ENCODE results near the gene CACNA2D4. TPM values are rescaled to one million over a fixed set of nuclear protein-coding genes. Genes with fewer than 3 reads are reported as not detected.

Gene CACNA2D4
- total RNA-seq, 1 experiment from 2014 or later, result 1.7 TPM

DNA sequence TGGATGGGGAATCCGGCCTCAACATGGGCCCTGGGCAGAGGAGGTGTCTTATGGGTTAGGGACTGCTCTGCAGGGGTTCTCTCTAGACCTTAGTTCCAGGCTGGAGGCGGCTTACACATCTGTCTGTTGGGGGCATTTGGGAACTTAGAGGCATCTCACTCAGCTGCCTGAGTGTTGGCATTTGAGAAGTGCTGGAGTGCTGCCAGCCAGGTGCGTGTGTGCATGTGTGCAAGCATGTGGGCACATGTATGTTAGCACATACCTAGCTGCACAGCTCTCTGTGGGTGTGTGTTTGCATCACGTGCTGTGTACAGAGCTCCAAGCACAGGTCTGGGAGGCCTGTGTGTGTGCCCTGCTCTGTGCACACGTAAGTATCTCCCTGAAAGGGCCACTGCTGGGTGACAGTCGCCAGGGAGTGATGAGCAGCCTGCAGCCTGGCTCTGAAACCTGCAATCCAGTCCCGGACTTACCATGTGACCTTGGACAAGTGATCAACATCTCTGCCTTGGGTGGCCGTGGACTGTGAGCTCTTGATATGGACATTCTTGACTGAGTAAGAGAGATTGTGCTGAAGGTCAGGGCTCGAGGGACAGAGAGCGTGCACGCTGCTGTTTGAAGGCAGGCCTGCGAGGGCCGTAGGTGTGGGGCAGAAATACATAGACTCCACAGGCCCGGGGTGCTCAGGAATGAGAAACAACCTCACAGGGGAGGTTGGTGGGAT, 92.9 kb downstream of the CACNA2D4 start (continued):
- no peak for TF ChIP-seq ZNF274 (IDR thresholded peaks at IDR 0.05; ENCODE audit: low read depth, low read length)
- TF ChIP-seq POLR2A (IDR thresholded peaks at IDR 0.05; ENCODE audit: borderline replicate concordance, extremely low read depth, insufficient read depth, insufficient read length), result no peak
- no peak for TF ChIP-seq CBX3 (IDR thresholded peaks at IDR 0.05; ENCODE audit: low read depth)
- TF ChIP-seq, protein P1, sequence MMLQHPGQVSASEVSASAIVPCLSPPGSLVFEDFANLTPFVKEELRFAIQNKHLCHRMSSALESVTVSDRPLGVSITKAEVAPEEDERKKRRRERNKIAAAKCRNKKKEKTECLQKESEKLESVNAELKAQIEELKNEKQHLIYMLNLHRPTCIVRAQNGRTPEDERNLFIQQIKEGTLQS (IDR thresholded peaks at IDR 0.05), result no peak
- no peak for TF ChIP-seq RAD21 (IDR thresholded peaks at IDR 0.05; ENCODE audit: low read depth)
- TF ChIP-seq EZH2 (IDR thresholded peaks at IDR 0.05), result no peak
- TF ChIP-seq TCF7L2 (IDR thresholded peaks at IDR 0.05; ENCODE audit: borderline replicate concordance, extremely low read depth, insufficient read depth, insufficient read length), result no peak

DNA sequence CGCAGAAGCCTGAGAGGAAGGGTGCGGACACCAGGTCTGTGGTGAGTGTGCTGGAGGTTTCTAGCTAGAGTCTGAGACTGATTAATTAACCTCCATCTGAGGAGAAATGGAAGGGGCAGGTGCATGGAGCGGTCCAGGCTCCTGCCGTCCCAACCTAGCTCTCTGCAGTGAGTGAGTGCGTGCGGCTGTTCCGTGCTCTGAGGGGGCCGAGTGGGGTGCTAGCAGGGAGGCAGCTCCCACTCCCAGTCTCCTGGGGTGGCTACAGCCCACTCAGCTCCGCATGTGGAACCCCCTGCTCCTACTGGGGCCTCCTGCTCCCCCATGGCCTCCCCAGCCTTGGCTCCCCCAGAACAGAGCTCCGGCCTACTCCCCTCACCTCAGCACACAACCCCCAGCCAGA, 95.2 kb downstream of the CACNA2D4 start:
- CTCF ChIA-PET, result no interaction called here
- Histone ChIP-seq H2AFZ (ENCODE audit: low read depth, low read length, poor library complexity, severe bottlenecking) (no peak overlapping the region), H3K4me1 (ENCODE audit: control insufficient read depth in 1 of 2, insufficient read depth in 2 of 2, low read length in 2 of 2) (no peaks in the 10 kb centered on the region)

More for the DNA sequence above, 95.2 kb downstream of the CACNA2D4 start:
- Histone ChIP-seq H3K4me3 (replicated peaks in 1 of 2; ENCODE audit: low read depth in 1 of 2, low read length in 2 of 2) (no peak overlapping the region), H3K9me3 (ENCODE audit: control insufficient read depth in 1 of 2, insufficient read depth in 1 of 2, low read depth in 1 of 2, low read length in 2 of 2) (no peaks in the 10 kb centered on the region), H3K9ac (ENCODE audit: low read length) (no peak overlapping the region), H3K4me2 (ENCODE audit: low read length) (no peak overlapping the region), H3K79me2 (ENCODE audit: insufficient read depth, low read length) (no peaks in the 10 kb centered on the region), H3K9me2 (ENCODE audit: insufficient read depth) (no peaks in the 10 kb centered on the region), H3K36me3 (ENCODE audit: control insufficient read depth in 1 of 2, insufficient read depth in 2 of 2, low read length in 2 of 2) (no peaks in the 10 kb centered on the region), H3K27me3 (ENCODE audit: insufficient read depth, low read length) (peaks cover 6% of the 10 kb centered on the region; the same call in 1 of the 2 replicates), H4K20me1 (ENCODE audit: insufficient read depth) (no peaks in the 10 kb centered on the region), H3K27ac (ENCODE audit: low read depth, low read length) (no peak overlapping the region)
- TF ChIP-seq EZH2 (IDR thresholded peaks at IDR 0.05) (no peak), YY1 (IDR thresholded peaks at IDR 0.05; ENCODE audit: extremely low read depth, insufficient replicate concordance, low read depth, low read length) (no peak), ZNF274 (IDR thresholded peaks at IDR 0.05; ENCODE audit: low read depth, low read length) (no peak)
- TF ChIP-seq, protein P2, sequence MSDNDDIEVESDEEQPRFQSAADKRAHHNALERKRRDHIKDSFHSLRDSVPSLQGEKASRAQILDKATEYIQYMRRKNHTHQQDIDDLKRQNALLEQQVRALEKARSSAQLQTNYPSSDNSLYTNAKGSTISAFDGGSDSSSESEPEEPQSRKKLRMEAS (IDR thresholded peaks at IDR 0.05), result no peak
- TF ChIP-seq, protein P3, sequence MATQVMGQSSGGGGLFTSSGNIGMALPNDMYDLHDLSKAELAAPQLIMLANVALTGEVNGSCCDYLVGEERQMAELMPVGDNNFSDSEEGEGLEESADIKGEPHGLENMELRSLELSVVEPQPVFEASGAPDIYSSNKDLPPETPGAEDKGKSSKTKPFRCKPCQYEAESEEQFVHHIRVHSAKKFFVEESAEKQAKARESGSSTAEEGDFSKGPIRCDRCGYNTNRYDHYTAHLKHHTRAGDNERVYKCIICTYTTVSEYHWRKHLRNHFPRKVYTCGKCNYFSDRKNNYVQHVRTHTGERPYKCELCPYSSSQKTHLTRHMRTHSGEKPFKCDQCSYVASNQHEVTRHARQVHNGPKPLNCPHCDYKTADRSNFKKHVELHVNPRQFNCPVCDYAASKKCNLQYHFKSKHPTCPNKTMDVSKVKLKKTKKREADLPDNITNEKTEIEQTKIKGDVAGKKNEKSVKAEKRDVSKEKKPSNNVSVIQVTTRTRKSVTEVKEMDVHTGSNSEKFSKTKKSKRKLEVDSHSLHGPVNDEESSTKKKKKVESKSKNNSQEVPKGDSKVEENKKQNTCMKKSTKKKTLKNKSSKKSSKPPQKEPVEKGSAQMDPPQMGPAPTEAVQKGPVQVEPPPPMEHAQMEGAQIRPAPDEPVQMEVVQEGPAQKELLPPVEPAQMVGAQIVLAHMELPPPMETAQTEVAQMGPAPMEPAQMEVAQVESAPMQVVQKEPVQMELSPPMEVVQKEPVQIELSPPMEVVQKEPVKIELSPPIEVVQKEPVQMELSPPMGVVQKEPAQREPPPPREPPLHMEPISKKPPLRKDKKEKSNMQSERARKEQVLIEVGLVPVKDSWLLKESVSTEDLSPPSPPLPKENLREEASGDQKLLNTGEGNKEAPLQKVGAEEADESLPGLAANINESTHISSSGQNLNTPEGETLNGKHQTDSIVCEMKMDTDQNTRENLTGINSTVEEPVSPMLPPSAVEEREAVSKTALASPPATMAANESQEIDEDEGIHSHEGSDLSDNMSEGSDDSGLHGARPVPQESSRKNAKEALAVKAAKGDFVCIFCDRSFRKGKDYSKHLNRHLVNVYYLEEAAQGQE (IDR thresholded peaks at IDR 0.05; ENCODE audit: low read depth), result no peak
- intact Hi-C loops (cut with micrococcal nuclease), result no loop called here
- POLR2A ChIA-PET, result no interaction called here
- RAD21 ChIA-PET (ENCODE audit: low non-redundant PET in 1 of 2, low total read pairs in 2 of 2, uncharacterized antibody in 2 of 2, unreplicated experiment in 2 of 2), result no interaction called here
- no peak for DNase-seq (ENCODE audit: low read depth, low spot score)
- ATAC-seq, result no peak
- no TSS peak for BruUV-seq (replicated peaks)
